ENCODE measurements around the gene MGAT4A. TPM values are rescaled to one million over a fixed set of nuclear protein-coding genes. Genes with fewer than 3 reads are reported as not detected.

Gene MGAT4A
- total and polyA plus RNA-seq, 2 of the 13 experiments (the other 11 are each of a cell fraction or from before 2014, with no cell fraction given): 47.2 to 90.9 TPM

DNA sequence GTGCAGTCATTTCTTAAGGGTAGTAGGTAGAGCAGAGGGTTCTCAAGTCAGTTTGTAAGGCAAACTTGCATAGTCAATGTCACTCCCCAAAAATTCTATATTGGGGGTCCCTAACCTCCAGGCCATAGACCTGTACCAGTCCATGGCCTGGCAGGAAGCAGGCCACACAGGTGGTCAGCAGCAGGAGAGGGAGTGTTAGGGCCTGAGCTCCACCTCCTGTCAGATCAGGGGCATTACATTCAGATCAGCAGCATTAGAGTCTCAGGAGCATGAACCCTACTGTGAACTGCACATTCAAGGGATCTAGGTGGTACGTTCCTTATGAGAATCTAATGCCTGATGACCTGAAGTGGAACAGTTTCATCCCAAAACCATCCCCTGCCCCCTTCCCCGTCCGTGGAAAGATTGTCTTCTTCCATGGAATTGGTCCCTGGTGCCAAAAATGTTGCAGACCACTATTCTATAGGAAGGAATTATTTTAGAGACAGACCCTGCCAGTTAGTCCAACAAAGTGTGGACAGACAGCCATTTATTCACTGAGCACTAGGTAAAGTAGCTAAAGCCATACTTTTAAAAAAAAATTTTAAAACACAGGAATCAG lies 129.3 kb downstream of the MGAT4A start (continued):
- TF ChIP-seq, protein P1, sequence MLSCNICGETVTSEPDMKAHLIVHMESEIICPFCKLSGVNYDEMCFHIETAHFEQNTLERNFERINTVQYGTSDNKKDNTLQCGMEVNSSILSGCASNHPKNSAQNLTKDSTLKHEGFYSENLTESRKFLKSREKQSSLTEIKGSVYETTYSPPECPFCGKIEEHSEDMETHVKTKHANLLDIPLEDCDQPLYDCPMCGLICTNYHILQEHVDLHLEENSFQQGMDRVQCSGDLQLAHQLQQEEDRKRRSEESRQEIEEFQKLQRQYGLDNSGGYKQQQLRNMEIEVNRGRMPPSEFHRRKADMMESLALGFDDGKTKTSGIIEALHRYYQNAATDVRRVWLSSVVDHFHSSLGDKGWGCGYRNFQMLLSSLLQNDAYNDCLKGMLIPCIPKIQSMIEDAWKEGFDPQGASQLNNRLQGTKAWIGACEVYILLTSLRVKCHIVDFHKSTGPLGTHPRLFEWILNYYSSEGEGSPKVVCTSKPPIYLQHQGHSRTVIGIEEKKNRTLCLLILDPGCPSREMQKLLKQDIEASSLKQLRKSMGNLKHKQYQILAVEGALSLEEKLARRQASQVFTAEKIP (CRISPR knock-in tag; IDR thresholded peaks at IDR 0.05; ENCODE audit: borderline replicate concordance): no peak
- TF ChIP-seq, protein P2, sequence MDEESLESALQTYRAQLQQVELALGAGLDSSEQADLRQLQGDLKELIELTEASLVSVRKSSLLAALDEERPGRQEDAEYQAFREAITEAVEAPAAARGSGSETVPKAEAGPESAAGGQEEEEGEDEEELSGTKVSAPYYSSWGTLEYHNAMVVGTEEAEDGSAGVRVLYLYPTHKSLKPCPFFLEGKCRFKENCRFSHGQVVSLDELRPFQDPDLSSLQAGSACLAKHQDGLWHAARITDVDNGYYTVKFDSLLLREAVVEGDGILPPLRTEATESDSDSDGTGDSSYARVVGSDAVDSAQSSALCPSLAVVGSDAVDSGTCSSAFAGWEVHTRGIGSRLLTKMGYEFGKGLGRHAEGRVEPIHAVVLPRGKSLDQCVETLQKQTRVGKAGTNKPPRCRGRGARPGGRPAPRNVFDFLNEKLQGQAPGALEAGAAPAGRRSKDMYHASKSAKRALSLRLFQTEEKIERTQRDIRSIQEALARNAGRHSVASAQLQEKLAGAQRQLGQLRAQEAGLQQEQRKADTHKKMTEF (CRISPR knock-in tag; IDR thresholded peaks at IDR 0.05): no peak
- TF ChIP-seq ZKSCAN8 (CRISPR knock-in tag; IDR thresholded peaks at IDR 0.05; ENCODE audit: borderline replicate concordance) (no peak), FOSL2 (CRISPR knock-in tag; IDR thresholded peaks at IDR 0.05) (0 out of 2 replicates have a peak, but pooled peaks have one; percentile 28), MAFF (IDR thresholded peaks at IDR 0.05; ENCODE audit: low read depth, low read length) (no peak), ZNF34 (CRISPR knock-in tag; IDR thresholded peaks at IDR 0.05; ENCODE audit: borderline replicate concordance) (no peak), ZNF619 (CRISPR knock-in tag; IDR thresholded peaks at IDR 0.05) (0 out of 2 replicates have a peak, but pooled peaks have one; percentile 44), ZNF543 (CRISPR knock-in tag; IDR thresholded peaks at IDR 0.05) (no peak), MATR3 (CRISPR knock-in tag; IDR thresholded peaks at IDR 0.05) (no peak), KAT2B (IDR thresholded peaks at IDR 0.05; ENCODE audit: borderline replicate concordance, low read depth, low read length) (no peak), U2AF2 (IDR thresholded peaks at IDR 0.05; ENCODE audit: low read depth, low read length) (no peak), ZNF501 (CRISPR knock-in tag; IDR thresholded peaks at IDR 0.05) (0 out of 2 replicates have a peak, but pooled peaks have one; percentile 24), CREB1 (IDR thresholded peaks at IDR 0.05) (no peak), CREB1 (CRISPR knock-in tag; IDR thresholded peaks at IDR 0.05) (no peak), JUN (CRISPR knock-in tag; IDR thresholded peaks at IDR 0.05) (no peak), SMAD1 (CRISPR knock-in tag; IDR thresholded peaks at IDR 0.05; ENCODE audit: borderline replicate concordance, low read depth) (no peak), HNF4A (CRISPR knock-in tag; IDR thresholded peaks at IDR 0.05) (no peak)
- TF ChIP-seq, protein P3, sequence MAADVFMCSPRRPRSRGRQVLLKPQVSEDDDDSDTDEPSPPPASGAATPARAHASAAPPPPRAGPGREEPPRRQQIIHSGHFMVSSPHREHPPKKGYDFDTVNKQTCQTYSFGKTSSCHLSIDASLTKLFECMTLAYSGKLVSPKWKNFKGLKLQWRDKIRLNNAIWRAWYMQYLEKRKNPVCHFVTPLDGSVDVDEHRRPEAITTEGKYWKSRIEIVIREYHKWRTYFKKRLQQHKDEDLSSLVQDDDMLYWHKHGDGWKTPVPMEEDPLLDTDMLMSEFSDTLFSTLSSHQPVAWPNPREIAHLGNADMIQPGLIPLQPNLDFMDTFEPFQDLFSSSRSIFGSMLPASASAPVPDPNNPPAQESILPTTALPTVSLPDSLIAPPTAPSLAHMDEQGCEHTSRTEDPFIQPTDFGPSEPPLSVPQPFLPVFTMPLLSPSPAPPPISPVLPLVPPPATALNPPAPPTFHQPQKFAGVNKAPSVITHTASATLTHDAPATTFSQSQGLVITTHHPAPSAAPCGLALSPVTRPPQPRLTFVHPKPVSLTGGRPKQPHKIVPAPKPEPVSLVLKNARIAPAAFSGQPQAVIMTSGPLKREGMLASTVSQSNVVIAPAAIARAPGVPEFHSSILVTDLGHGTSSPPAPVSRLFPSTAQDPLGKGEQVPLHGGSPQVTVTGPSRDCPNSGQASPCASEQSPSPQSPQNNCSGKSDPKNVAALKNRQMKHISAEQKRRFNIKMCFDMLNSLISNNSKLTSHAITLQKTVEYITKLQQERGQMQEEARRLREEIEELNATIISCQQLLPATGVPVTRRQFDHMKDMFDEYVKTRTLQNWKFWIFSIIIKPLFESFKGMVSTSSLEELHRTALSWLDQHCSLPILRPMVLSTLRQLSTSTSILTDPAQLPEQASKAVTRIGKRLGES (CRISPR knock-in tag; IDR thresholded peaks at IDR 0.05; ENCODE audit: borderline replicate concordance): no peak
- TF ChIP-seq, protein P4, sequence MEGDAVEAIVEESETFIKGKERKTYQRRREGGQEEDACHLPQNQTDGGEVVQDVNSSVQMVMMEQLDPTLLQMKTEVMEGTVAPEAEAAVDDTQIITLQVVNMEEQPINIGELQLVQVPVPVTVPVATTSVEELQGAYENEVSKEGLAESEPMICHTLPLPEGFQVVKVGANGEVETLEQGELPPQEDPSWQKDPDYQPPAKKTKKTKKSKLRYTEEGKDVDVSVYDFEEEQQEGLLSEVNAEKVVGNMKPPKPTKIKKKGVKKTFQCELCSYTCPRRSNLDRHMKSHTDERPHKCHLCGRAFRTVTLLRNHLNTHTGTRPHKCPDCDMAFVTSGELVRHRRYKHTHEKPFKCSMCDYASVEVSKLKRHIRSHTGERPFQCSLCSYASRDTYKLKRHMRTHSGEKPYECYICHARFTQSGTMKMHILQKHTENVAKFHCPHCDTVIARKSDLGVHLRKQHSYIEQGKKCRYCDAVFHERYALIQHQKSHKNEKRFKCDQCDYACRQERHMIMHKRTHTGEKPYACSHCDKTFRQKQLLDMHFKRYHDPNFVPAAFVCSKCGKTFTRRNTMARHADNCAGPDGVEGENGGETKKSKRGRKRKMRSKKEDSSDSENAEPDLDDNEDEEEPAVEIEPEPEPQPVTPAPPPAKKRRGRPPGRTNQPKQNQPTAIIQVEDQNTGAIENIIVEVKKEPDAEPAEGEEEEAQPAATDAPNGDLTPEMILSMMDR (CRISPR knock-in tag; IDR thresholded peaks at IDR 0.05): peak; percentile 97
- TF ChIP-seq, protein P5, sequence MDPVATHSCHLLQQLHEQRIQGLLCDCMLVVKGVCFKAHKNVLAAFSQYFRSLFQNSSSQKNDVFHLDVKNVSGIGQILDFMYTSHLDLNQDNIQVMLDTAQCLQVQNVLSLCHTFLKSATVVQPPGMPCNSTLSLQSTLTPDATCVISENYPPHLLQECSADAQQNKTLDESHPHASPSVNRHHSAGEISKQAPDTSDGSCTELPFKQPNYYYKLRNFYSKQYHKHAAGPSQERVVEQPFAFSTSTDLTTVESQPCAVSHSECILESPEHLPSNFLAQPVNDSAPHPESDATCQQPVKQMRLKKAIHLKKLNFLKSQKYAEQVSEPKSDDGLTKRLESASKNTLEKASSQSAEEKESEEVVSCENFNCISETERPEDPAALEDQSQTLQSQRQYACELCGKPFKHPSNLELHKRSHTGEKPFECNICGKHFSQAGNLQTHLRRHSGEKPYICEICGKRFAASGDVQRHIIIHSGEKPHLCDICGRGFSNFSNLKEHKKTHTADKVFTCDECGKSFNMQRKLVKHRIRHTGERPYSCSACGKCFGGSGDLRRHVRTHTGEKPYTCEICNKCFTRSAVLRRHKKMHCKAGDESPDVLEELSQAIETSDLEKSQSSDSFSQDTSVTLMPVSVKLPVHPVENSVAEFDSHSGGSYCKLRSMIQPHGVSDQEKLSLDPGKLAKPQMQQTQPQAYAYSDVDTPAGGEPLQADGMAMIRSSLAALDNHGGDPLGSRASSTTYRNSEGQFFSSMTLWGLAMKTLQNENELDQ (CRISPR knock-in tag; IDR thresholded peaks at IDR 0.05; ENCODE audit: borderline replicate concordance): 0 out of 2 replicates have a peak, but pooled peaks have one; percentile 39
